ENCODE results near the gene HMCN1.

DNA sequence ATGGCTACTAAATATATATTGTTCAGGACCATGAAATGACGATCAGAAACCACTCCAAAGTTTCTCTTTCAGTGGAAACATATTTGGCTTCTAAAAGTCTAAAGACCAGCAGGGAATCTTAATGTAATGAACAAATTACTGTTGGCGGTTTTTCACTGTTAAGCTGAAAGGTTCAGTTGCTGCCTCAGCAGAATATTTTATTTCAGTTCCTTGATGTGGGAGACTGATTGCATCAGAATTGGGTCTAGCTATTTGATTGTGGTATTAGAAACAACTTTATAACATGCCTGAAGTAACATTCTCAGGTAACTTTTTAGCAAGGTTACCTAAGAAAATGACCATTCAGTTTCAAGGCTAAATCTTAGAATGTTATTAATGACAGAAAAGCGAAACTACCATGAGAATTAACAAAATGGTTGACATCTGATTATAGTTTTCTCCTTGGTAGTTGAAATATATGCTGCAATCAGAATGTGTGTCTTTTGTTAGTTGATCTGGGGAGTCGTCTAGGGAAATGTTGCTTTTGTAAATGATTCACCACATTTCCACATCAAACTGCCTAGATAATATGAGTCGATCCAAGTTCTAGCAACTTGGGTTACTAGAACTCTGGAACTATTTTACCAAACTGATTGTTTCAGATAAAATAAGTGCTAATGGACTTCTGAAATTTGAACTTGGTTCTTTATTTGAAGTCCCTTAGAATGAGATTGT, 200.4 kb downstream of the HMCN1 start:
- TF ChIP-seq SIN3A (IDR thresholded peaks at IDR 0.05; ENCODE audit: borderline replicate concordance, insufficient read depth, low read length) (no peak), POLR2AphosphoS5 (IDR thresholded peaks at IDR 0.05; ENCODE audit: low read depth, low read length) (no peak), TAF1 (IDR thresholded peaks at IDR 0.05; ENCODE audit: borderline replicate concordance, insufficient read depth, low read length) (no peak), FOXP2 (optimal IDR thresholded peaks at IDR 0.05; ENCODE audit: borderline replicate concordance, extremely low read depth, extremely low read length, insufficient read depth) (no peak)
- TF ChIP-seq, protein P1, sequence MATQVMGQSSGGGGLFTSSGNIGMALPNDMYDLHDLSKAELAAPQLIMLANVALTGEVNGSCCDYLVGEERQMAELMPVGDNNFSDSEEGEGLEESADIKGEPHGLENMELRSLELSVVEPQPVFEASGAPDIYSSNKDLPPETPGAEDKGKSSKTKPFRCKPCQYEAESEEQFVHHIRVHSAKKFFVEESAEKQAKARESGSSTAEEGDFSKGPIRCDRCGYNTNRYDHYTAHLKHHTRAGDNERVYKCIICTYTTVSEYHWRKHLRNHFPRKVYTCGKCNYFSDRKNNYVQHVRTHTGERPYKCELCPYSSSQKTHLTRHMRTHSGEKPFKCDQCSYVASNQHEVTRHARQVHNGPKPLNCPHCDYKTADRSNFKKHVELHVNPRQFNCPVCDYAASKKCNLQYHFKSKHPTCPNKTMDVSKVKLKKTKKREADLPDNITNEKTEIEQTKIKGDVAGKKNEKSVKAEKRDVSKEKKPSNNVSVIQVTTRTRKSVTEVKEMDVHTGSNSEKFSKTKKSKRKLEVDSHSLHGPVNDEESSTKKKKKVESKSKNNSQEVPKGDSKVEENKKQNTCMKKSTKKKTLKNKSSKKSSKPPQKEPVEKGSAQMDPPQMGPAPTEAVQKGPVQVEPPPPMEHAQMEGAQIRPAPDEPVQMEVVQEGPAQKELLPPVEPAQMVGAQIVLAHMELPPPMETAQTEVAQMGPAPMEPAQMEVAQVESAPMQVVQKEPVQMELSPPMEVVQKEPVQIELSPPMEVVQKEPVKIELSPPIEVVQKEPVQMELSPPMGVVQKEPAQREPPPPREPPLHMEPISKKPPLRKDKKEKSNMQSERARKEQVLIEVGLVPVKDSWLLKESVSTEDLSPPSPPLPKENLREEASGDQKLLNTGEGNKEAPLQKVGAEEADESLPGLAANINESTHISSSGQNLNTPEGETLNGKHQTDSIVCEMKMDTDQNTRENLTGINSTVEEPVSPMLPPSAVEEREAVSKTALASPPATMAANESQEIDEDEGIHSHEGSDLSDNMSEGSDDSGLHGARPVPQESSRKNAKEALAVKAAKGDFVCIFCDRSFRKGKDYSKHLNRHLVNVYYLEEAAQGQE (IDR thresholded peaks at IDR 0.05; ENCODE audit: insufficient read depth in 1 of 2, low read depth in 2 of 2, low read length in 2 of 2), result no peak
